G401.6 (cell line): ENCODE data around the gene PRKAR2B.
"Not testable (repeated sequence)": the region's sequence is repeated elsewhere in the genome, so short reads cannot be mapped to it uniquely, and the experiment has no call there.

Experiments used
- FAIRE-seq: peaks from 2 replicates; lab custom pipeline; 2012; peaks lifted over from hg19 to GRCh38; lab: Jason Lieb, UNC

The PRKAR2B gene

DNA sequence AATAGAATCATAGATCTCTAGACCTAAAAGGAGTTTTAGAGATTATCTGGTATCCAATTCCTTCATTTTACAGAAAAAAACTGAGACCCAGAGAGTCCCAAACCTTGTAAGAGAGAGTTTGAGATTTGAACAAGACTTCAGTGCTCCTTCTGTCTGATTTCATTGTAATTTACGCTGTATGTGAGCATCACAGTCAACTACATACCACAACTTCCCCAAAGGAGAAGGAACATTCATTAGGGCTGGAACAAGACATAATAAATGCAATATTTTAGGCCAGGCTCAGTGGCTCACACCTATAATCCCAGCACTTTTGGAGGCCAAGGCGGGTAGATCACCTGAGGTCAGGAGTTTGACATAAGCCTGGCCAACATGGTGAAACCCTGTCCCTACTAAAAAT lies 17.3 kb upstream of the PRKAR2B start:
- FAIRE-seq: no peak

DNA sequence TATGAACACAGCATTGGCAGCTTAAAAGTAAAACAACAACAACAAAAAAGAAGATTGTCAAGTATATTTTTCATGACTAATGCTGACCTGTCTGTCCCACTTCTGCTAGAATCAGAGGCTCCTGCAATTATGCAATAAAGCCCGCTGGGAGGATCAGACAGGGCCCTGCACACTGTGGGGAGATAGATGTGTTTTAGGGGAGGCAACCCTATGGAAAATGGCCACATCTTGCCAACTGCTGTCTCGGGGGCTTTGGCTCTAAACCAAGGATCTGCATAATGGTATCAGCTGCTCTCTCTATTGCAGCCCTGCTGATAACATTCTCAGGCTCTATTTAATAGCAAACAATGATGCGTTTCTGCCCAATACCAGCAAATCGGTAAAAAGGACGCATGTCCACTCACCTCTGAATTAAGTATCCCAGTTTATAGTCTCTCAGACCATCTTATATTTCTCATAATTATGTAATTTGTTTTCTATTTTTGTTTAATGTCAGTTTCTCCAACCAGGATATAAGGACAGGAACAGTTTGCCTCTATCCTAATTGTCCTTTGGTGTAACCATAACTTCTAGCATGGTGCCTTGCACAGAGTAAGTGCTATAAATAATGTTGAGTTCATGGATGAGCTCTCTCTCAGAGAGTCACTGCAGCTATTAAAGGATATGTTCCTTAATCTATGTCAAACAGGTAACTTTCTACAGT lies 15.3 kb upstream of the PRKAR2B start:
- no peak for FAIRE-seq

DNA sequence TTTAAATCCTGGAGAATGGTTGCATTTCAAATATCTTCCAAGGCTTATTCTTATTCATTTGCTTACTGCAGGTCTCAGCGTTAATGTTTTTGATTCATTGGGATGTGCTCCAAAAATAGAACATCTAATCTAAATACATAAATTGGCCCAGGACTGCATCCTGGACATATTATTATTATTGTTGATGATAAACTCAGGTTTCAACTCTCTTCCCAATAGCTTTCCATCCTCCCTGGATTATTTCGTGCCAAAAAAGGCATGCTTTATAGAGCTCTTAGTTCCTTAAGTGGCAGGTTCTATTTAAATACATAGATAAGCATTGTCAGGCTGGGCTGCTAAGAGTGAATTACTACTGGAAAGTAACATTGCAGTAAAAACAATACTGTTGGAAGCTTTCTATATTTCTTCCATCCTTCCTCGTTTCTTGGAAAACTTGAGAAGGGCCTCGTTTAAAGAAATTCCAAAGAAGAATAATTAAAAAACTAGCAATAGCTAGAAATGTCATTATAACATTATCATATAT lies 14.7 kb upstream of the PRKAR2B start:
- no peak for FAIRE-seq

DNA sequence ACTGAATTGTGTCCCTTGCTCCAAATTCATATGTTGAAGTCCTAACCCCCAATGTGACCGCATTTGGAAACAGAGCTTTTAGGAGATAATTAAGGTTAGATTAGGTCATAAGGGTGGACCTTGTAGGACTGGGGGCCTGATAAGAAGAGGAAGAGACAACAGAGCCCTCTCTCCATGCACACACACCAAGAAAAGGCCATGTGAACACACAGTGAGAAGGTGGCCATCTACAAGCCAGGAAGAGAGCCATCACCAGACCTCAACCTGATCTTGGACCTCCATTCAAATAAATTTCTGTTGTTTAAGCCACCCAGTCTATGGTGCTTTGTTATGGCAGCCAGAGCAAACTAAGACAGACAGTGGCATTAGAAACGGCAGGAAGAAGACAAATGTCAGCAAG lies 12.5 kb upstream of the PRKAR2B start:
- no peak for FAIRE-seq

DNA sequence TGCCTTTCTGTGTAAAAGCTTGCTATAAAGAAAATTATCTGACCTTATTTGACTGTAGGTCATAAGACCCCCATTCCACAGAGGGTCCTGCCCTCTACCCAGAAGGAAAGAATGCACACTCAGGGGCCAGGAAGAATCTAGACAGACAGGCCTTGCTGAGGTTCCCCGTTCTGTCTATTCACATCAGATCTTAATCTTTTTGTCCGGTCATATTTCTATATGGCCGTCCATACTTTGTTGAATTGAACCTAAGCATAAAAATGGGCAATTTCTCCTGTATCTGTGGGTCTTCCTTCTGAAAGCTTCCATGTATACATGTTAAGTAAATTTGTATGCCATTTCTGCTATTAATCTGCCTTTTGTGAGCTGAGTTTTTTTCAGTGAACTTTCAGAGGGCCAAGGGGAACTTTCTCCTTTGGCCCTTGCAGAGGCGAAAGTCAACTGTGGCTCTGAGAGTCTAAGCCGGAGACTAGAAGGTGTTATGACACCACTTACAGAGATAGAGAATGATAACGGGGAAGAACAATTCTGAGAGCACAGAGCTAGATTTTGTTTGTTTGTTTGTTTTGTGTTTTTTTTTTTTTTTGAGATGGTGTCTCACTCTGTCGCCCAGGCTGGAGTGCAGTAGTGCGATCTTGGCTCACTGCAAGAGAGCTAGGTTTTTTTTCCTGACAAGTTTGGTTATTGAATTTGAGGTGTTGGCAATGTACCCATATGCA lies 11.6 kb upstream of the PRKAR2B start:
- FAIRE-seq: no peak

DNA sequence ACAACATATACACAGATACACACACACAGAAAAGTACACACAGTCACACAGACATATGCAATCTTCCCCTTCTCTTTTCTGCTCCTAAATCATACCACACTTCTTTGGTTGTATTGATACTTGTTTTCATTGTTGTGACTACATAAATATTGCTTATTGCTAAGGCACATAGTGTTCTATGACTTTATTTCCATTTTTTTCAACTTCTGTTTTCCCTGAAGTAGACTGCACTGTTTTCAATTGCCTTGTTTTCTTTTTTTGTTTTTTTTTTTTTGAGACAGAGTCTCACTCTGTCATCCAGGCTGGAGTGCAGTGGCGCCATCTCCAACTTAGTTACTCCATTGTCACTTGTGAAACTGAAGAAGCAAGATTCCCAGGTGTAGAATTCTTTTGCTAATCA lies 10.0 kb upstream of the PRKAR2B start:
- FAIRE-seq: no peak

DNA sequence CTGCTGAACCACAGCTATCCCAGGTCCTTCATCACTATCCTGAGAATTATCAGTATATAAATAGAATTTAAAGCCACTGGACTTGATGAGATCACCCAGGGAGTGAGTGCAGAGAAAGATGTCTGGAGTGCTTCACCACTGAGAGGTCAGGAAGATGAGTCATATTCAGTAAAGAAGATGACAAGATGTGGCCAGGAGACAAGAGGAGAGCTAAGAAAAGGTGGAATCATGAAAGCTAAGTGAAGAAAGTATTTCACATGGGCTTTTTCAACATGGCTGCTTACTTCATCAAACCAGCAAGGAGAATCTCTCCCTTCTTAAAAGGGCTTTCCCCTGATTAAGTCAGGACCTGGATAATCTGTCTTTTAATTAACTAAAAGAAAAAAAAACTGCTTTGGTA lies 9.1 kb upstream of the PRKAR2B start:
- no peak for FAIRE-seq

DNA sequence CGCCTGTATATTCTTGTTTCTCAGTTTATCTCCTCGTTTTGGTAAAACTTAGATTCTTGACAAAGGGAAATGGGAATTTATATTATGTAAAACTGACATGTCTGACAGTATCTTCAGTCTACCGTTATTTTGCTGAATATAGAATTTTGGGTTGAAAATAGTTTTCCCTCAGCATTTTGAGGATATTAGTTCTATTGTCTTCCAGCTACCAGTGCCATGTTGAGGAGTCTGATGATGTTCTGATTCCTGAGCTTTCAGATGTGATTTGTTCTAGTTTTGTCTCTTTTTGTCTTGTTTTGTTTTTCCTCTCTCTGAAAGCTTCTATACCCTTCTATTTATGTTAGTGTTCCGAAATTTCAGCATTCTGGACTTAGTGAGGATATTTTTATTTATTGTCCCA lies 8.0 kb upstream of the PRKAR2B start:
- FAIRE-seq: no peak

DNA sequence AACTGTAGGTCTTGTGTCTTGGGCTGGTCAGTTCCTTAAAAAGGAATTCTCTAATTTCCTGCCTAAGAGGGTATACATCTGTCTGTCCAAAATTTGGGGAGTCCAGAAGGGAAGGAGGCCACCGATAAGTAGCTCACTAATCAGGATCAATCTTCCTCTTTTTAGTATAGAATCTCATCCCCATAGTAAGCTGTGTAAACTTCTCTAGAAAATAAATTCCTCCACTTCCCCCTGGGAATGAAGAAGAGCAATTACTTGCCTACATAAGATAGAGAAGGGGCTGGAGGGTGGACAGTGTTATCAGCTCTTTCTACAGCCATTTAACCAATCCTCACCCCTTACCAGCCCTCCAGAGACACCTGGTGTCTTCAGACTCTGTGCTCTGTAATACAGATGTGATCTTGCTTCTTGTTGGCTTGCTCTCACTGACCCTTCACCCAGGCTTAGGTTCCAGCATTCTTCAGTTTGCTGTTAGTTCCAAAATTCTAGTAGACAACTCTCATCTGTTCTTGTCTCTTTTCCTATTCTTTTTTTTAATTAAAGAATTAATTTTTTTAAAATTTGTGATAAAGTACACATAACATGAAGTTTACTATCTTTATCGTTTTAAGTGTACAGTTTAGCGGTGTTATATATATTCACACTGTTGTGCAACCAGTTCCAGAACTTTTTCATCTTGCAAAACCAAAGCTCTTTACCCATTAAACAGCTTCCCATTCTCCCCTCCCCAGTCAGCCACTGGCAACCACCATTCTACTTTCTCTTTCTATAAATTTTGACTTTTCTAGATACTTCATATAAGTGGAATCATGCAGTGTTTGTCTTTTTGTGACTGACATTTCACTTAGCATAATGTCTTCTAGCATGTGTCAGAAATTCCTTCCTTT lies 6.5 kb upstream of the PRKAR2B start:
- no peak for FAIRE-seq

DNA sequence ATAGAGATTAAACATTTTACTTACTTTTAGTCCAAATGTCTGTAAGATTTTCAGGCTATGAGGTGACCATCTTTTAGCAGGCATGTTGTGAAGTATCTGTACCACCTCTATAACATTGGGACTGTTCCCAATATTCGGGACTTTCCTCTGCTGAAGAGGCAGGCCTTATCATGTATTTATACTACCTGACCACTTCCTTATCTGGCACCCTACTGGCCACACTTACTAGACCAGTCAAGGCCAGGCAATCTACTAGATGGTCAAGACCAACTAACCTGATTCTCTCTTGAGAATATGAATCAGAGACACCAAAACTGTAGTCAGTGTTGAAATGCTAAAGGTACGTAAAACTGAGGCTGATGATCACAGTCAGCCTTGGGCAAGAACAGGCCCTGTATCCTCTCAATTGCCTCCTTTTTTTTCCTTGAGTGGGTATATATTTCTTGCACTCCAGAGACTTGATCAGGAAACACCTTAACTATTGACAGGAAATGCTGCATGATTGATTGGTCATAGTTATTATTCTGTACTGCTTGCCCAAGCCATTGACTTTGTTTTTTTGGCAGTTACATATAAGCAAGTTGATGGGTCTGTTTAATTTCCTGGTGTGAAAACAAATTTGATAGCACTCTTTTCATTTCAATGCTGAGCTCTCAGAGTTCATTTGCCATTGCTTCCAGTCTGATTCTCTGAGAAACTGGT lies 5.2 kb upstream of the PRKAR2B start:
- FAIRE-seq: no peak

DNA sequence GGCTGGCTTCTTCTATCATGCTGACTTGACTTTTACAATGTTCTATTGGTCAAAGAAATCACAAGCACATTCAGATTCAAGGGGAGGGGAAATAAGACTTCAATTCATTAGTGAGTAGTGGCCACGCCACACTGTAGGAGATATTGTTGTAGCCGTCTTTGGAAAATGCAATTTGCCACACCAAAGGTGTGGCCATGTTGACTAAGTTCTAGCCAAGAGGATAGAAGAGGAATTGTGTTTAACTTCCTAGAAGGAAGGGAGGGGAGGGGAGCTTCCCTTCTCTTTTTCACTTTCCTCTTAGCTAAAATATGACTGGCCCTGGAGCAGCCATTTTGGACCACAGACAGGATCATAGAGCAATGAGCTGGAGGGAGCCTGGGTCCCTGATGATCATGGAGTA lies 3.4 kb upstream of the PRKAR2B start:
- no peak for FAIRE-seq

DNA sequence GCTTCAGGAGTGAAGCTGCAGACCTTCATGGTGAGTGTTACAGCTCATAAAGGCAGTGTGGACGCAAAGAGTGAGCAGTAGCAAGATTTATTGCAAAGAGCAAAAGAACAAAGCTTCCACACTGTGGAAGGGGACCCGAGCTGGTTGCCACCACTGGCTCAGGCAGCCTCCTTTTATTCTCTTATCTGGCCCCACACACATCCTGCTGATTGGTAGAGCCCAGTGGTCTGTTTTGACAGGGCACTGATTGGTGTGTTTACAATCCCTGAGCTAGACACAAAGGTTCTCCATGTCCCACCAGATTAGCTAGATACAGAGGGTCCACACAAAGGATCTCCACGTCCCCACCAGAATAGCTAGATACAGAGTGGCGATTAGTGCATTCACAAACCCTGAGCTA lies 2.7 kb upstream of the PRKAR2B start:
- FAIRE-seq: not testable (repeated sequence)

DNA sequence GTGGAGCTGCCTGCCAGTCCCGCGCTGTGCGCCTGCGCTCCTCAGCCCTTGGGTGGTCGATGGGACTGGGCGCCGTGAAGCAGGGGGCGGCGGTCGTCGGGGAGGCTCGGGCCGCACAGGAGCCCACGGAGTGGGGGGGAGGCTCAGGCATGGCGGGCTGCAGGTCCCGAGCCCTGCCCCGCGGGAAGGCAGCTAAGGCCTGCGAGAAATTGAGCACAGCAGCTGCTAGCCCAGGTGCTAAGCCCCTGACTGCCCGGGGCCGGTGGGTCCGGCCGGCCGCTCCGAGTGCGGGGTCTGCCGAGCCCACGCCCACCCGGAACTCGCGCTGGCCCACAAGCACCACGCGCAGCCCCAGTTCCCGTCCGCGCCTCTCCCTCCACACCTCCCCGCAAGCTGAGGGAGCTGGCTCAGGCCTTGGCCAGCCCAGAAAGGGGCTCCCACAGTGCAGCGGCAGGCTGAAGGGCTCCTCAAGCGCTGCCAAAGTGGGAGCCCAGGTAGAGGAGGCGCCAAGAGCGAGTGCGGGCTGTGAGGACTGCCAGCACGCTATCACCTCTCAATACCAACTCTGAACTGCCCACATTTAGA lies 2.1 kb upstream of the PRKAR2B start:
- not testable (repeated sequence) for FAIRE-seq

DNA sequence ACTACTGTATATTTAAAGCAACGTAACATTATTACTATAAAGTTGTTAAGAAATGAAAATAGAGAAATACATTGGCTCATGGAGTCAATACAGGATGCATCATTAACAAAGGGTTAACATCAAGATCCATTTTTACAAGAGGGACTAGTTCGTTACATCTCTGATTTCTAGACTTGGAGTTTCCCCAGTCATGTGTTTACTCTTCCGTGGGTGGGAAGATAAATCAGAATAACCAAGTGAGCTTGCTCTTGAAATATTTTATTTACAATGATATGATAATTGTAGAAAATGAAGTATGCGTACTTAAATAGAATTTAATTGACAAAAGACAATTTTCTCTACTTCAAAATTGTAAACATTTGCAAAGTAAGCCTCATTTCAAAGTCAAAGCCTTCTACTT lies 1.0 kb upstream of the PRKAR2B start:
- no peak for FAIRE-seq

DNA sequence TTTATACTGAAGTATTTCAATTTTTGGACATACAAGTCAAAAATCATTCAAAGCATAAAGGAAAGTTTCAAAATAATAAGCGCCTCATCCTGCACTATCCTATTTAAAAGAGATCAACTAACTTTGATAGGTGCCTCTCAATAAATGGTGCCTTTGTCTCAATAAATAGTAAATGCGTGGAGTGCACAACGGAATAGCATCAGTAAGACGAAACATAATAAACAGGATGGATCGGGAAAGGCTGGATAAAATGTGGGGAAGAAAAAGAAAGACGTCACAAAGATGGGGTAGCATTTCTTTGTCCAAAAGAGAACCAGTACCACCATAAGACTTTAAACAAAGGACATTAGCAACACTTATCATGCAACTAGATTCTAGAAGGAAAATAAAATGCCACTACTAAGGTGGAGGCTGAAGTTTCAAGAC lies 571 bp upstream of the PRKAR2B start:
- no peak for FAIRE-seq

DNA sequence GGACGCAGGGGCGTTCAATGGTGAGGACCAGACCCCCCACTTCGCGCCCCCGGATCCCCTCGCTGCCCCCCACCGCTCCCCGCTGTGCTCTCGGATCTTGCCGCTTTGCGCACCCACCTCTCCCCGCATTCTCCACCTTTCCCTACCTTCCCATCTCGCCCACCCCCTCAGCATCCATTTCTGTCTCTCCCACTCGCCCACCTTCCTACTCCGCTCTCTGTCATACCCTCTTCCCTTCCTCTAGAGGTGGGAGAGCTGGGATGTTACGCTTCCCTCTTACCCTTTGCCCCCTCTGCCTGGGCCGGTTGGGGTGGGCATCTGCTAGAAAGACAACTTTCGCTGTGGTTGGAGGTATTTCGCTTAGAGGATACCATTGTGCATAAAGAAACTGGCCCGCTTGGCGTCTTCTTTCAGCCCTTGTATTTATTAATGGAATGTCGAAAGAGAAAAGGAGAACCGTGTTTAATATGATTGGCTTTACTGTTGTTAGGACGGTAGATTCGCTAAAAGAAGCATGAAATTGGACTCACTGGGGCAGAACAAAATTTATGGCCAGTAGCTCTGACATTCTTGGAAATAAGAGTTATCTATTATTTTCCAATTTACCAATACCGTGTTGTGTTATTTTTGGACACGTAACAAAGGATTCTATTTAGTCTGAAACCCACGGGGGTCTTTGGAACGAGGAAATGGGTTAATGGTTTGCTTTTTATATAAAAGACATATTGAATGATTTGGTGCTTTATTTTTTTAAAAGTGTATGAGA lies 873 bp downstream of the PRKAR2B start:
- no peak for FAIRE-seq

DNA sequence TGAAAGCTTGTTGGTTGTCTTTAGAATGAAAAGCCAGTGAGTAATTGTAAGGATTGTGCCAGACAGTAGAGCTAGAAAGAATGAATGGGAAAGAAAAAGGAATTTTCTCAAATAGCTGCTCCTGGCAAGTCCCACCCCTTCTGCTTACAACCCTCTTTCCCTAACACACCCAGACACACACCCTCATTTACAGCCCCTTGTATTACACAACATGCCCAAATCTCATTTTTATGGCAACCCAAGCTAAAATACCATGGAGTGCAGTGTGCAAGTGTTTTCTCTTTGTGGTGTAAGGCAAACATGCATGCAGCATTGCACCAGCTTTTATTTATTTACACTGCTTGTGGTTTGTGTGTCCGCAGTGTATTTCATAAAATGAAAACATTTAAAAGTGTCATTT lies 1.5 kb downstream of the PRKAR2B start:
- no peak for FAIRE-seq

DNA sequence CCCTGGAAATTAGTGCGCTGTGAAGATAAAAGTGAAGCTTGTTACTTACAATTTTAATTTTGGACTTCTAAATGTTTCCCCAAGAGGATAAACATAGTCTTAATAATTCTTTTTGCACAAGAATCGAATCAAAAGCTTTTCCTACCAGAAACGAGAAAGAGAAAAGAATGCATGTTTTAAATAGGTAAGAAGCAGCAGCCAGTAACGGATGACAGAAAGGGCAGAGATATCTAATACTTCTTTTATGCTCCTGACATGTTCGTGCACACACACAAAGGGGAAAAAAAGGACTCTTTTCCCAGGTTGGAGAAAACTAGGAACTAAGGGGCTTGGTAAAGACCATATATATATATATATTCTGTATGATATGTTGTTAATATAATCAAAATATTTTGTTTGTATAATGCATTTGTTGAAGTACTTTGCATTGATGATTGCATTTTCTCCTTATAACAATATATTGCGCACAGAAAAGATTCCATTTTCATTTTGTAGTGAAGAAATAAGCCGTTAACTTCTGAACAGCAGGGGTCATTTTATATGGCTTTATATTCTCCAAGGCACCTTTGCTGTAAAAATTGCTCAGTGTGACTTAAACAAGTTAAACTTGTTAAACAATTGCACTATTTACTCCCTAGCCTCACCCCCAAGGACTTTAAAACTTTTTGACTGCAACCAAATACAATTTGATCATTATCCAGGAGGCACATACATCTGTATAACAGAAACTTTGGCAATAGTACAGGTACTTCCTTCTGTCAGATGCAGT lies 2.2 kb downstream of the PRKAR2B start:
- no peak for FAIRE-seq

DNA sequence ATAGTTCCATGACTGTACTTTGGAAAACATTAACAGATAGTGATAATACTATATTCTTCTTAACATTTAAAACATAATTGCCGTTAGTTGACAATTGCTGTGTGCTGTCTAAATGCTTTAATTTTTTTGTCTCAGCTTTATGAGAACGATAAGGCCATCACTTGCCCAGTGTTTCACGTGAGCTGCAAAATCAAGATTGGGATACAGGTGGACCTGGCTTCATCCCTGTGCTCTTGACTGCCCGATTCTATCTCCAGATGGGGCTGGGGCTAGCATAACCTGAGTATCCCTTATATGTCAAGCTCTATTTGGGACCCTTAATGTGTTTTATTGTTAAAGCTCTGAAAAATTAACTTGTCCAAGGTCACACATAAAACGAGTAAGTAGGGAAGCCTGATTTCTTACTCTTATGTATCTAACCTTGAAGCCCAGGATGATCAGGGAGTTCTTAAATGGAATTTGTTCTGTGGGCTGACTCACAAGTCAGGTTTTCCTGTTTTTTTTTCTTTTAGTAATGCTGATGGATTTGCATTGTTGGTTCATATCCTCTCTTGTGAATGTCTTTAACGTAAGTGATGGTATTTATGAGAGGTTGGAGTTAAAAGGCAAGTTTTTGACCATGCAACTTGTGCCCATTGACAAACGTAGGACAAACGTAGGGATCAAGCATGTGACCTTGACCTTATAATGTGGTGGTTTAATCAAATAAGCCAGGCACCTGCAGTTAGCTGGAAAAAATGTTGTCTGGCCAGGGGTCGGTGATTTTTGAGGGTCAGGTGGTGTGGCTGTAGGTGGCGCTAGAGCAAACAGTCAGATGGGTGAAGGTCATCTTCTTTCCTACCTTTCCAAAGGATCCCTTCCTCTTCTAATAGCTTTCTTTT lies 3.6 kb downstream of the PRKAR2B start:
- FAIRE-seq: no peak
